ENCODE data around the gene TMEM82. TPM values are rescaled to one million over a fixed set of nuclear protein-coding genes. Genes with fewer than 3 reads are reported as not detected.

Gene TMEM82
- total RNA-seq, 1 donor from 2014 or later = 1.4 TPM

GRCh38 chr1:15771836-15772515 is 29.7 kb downstream of the TMEM82 start:
- H3K9me3 Mint-ChIP-seq (ENCODE audit: low read depth) = no peaks in the 10 kb centered on the region
- no peaks in the 10 kb centered on the region for H3K27me3 Mint-ChIP-seq
- no peak for TF ChIP-seq CTCF (IDR thresholded peaks at IDR 0.05; ENCODE audit: unreplicated experiment)
- H3K36me3 Mint-ChIP-seq (ENCODE audit: insufficient read depth) = peaks cover 31% of the 10 kb centered on the region
- no peak for DNase-seq (ENCODE audit: low spot score, unreplicated experiment)
- H3K27ac Mint-ChIP-seq = no peak overlapping the region
- no peak overlapping the region for H3K4me3 Mint-ChIP-seq (ENCODE audit: low read depth)
- peaks cover 1% of the 10 kb centered on the region for H3K4me1 Mint-ChIP-seq (ENCODE audit: low read depth)

- TF ChIP-seq CTCF (IDR thresholded peaks at IDR 0.05; ENCODE audit: unreplicated experiment) = no peak
- Mint-ChIP-seq H3K27me3 (no peaks in the 10 kb centered on the region), H3K9me3 (ENCODE audit: low read depth) (no peaks in the 10 kb centered on the region), H3K4me1 (ENCODE audit: low read depth) (peaks cover 17% of the 10 kb centered on the region), H3K27ac (peak overlapping the region; percentile 82), H3K36me3 (ENCODE audit: insufficient read depth) (peaks cover 42% of the 10 kb centered on the region), H3K4me3 (ENCODE audit: low read depth) (no peak overlapping the region)
- DNase-seq (ENCODE audit: low spot score, unreplicated experiment) = no peak
Observed at GRCh38 chr1:15775706-15776105, 33.4 kb downstream of the TMEM82 start.

- Mint-ChIP-seq H3K4me3 (ENCODE audit: low read depth) (no peak overlapping the region), H3K27ac (peak overlapping the region; percentile 86), H3K9me3 (ENCODE audit: low read depth) (no peaks in the 10 kb centered on the region), H3K4me1 (ENCODE audit: low read depth) (peaks cover 21% of the 10 kb centered on the region), H3K27me3 (no peaks in the 10 kb centered on the region), H3K36me3 (ENCODE audit: insufficient read depth) (peaks cover 33% of the 10 kb centered on the region)
- TF ChIP-seq CTCF (IDR thresholded peaks at IDR 0.05; ENCODE audit: unreplicated experiment) = no peak
- no peak for DNase-seq (ENCODE audit: low spot score, unreplicated experiment)
Observed at GRCh38 chr1:15777909-15778707, 35.8 kb downstream of the TMEM82 start.

- TF ChIP-seq CTCF (IDR thresholded peaks at IDR 0.05; ENCODE audit: unreplicated experiment) = no peak
- H3K27me3 Mint-ChIP-seq = no peaks in the 10 kb centered on the region
- no peaks in the 10 kb centered on the region for H3K9me3 Mint-ChIP-seq (ENCODE audit: low read depth)
- peaks cover 11% of the 10 kb centered on the region for H3K36me3 Mint-ChIP-seq (ENCODE audit: insufficient read depth)
- H3K27ac Mint-ChIP-seq = peak overlapping the region; percentile 70
- H3K4me1 Mint-ChIP-seq (ENCODE audit: low read depth) = peaks cover 5% of the 10 kb centered on the region
- DNase-seq (ENCODE audit: low spot score, unreplicated experiment) = no peak
- no peak overlapping the region for H3K4me3 Mint-ChIP-seq (ENCODE audit: low read depth)
Observed at GRCh38 chr1:15785683-15786082, 43.4 kb downstream of the TMEM82 start.

- peak overlapping the region; percentile 70 for H3K27ac Mint-ChIP-seq
- H3K4me3 Mint-ChIP-seq (ENCODE audit: low read depth) = no peak overlapping the region
- DNase-seq (ENCODE audit: low spot score, unreplicated experiment) = no peak
- H3K9me3 Mint-ChIP-seq (ENCODE audit: low read depth) = no peaks in the 10 kb centered on the region
- TF ChIP-seq CTCF (IDR thresholded peaks at IDR 0.05; ENCODE audit: unreplicated experiment) = no peak
- H3K36me3 Mint-ChIP-seq (ENCODE audit: insufficient read depth) = peaks cover 7% of the 10 kb centered on the region
- no peaks in the 10 kb centered on the region for H3K27me3 Mint-ChIP-seq
- no peaks in the 10 kb centered on the region for H3K4me1 Mint-ChIP-seq (ENCODE audit: low read depth)
Observed at GRCh38 chr1:15786581-15786980, 44.3 kb downstream of the TMEM82 start.

All from progenitor cell of endocrine pancreas (in vitro differentiated cells).